ENCODE measurements around the gene CFAP70. TPM values are rescaled to one million over a fixed set of nuclear protein-coding genes. Genes with fewer than 3 reads are reported as not detected.

Gene CFAP70
- total RNA-seq, 1 experiment from 2014 or later, result 0.73 TPM

DNA sequence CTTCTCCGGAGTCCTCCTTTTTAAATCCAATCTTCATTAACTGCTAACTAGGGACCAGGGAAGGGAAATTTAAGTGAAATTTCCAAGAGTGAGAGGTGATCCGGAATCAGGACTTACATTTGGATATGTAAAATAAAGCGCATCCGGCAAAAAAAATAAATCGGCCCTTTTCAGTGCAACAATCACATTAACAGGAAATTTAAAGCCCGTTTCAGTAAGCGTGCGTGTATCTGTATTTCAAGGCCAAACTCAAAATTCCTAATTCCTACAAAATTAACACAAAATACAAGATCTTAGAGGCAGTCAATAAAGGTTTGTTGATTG lies 112.4 kb downstream of the CFAP70 start:
- Histone ChIP-seq H3K4me1 (ENCODE audit: insufficient read depth, low read length) (peaks cover 45% of the 10 kb centered on the region), H3K9ac (ENCODE audit: low read length) (peak overlapping the region; percentile 85), H3K79me2 (ENCODE audit: low read length) (peaks cover 89% of the 10 kb centered on the region), H3K36me3 (ENCODE audit: low read depth, low read length) (peaks cover 69% of the 10 kb centered on the region), H3K4me2 (ENCODE audit: low read length) (peak overlapping the region; percentile 79), H2AFZ (ENCODE audit: low read length) (peak overlapping the region; percentile 62), H3K27me3 (ENCODE audit: low read length) (no peaks in the 10 kb centered on the region), H3K9me3 (ENCODE audit: low read length) (no peaks in the 10 kb centered on the region), H3F3A (ENCODE audit: low read length, unreplicated experiment) (peaks cover 12% of the 10 kb centered on the region), H3K9me2 (replicated peaks; ENCODE audit: low read length) (no peaks in the 10 kb centered on the region), H4K20me1 (ENCODE audit: low read length) (peaks cover 44% of the 10 kb centered on the region), H3K4me3 (ENCODE audit: low read length) (peak overlapping the region; percentile 69), H3K27ac (ENCODE audit: low read length) (peak overlapping the region; percentile 80)
- no peak for TF ChIP-seq CTCF (conservative IDR thresholded peaks at IDR 0.05; ENCODE audit: low read depth, low read length)
- no peak for TF ChIP-seq EZH2 (IDR thresholded peaks at IDR 0.05; ENCODE audit: low read length, unreplicated experiment)
- TF ChIP-seq EZH2phosphoT487 (IDR thresholded peaks at IDR 0.05; ENCODE audit: borderline replicate concordance, low read length), result no peak
- ATAC-seq (no peak), DNase-seq (no peak)
- CTCF ChIA-PET, result interaction anchor here (1.0 to 1.5 kb wide), 2 partner anchors 12 to 150 kb away, joined by 5 to 13 read pairs; partner anchors contain the start of gene P4HA1
- BruUV-seq (replicated peaks), result TSS peak; percentile 40
- intact Hi-C loops (cut with micrococcal nuclease), result loop anchor here (1.0 to 5.0 kb wide), 4 partner anchors 78 to 251 kb away; partner anchors contain the start of genes CFAP70, ECD, FAM149B1 and P4HA1
- POLR2A ChIA-PET (ENCODE audit: unreplicated experiment), result interaction anchor here (0.6 to 1.5 kb wide), 11 partner anchors 10 to 574 kb away, joined by 3 to 16 read pairs (median 4); partner anchors contain the start of genes CFAP70 and FAM149B1

GRCh38 chr10:73244866-73245477 lies 113.7 kb downstream of the CFAP70 start:
- POLR2A ChIA-PET (ENCODE audit: unreplicated experiment), result interaction anchor here (0.6 to 0.7 kb wide), 2 partner anchors 77 to 114 kb away, joined by 3 to 11 read pairs; partner anchors contain the start of genes CFAP70, ECD and FAM149B1

More at GRCh38 chr10:73244866-73245477, 113.7 kb downstream of the CFAP70 start:
- no TSS peak for BruUV-seq (replicated peaks)
- no peak for DNase-seq
- TF ChIP-seq EZH2 (IDR thresholded peaks at IDR 0.05; ENCODE audit: low read length, unreplicated experiment) (no peak), CTCF (conservative IDR thresholded peaks at IDR 0.05; ENCODE audit: low read depth, low read length) (no peak), EZH2phosphoT487 (IDR thresholded peaks at IDR 0.05; ENCODE audit: borderline replicate concordance, low read length) (no peak)
- H3K9ac ChIP-seq (ENCODE audit: low read length), result peak overlapping the region; percentile 85
- H3K4me2 ChIP-seq (ENCODE audit: low read length), result peak overlapping the region; percentile 79
- peaks cover 72% of the 10 kb centered on the region for H3K36me3 ChIP-seq (ENCODE audit: low read depth, low read length)
- H3F3A ChIP-seq (ENCODE audit: low read length, unreplicated experiment), result peaks cover 12% of the 10 kb centered on the region
- peak overlapping the region; percentile 69 for H3K4me3 ChIP-seq (ENCODE audit: low read length)
- peaks cover 34% of the 10 kb centered on the region for H3K4me1 ChIP-seq (ENCODE audit: insufficient read depth, low read length)
- H2AFZ ChIP-seq (ENCODE audit: low read length), result no peak overlapping the region
- no peaks in the 10 kb centered on the region for H3K9me3 ChIP-seq (ENCODE audit: low read length)
- peaks cover 83% of the 10 kb centered on the region for H3K79me2 ChIP-seq (ENCODE audit: low read length)
- intact Hi-C loops (cut with micrococcal nuclease), result loop anchor here (5.0 kb wide), 1 partner anchor 252 kb away; the partner anchor contains the start of gene PPP3CB
- CTCF ChIA-PET, result interaction anchor here (0.6 to 0.7 kb wide), 4 partner anchors 9 to 380 kb away, joined by 4 to 8 read pairs (median 6); partner anchors contain the start of gene P4HA1
- ATAC-seq, result no peak
- H3K27me3 ChIP-seq (ENCODE audit: low read length), result no peaks in the 10 kb centered on the region
- peaks cover 51% of the 10 kb centered on the region for H4K20me1 ChIP-seq (ENCODE audit: low read length)
- H3K27ac ChIP-seq (ENCODE audit: low read length), result no peak overlapping the region
- H3K9me2 ChIP-seq (replicated peaks; ENCODE audit: low read length), result no peaks in the 10 kb centered on the region
